ENCODE measurements around the gene EBP. TPM values are rescaled to one million over a fixed set of nuclear protein-coding genes. Genes with fewer than 3 reads are reported as not detected.

The EBP gene
- 100 to 1,000 TPM; 168 TPM for total RNA-seq

DNA sequence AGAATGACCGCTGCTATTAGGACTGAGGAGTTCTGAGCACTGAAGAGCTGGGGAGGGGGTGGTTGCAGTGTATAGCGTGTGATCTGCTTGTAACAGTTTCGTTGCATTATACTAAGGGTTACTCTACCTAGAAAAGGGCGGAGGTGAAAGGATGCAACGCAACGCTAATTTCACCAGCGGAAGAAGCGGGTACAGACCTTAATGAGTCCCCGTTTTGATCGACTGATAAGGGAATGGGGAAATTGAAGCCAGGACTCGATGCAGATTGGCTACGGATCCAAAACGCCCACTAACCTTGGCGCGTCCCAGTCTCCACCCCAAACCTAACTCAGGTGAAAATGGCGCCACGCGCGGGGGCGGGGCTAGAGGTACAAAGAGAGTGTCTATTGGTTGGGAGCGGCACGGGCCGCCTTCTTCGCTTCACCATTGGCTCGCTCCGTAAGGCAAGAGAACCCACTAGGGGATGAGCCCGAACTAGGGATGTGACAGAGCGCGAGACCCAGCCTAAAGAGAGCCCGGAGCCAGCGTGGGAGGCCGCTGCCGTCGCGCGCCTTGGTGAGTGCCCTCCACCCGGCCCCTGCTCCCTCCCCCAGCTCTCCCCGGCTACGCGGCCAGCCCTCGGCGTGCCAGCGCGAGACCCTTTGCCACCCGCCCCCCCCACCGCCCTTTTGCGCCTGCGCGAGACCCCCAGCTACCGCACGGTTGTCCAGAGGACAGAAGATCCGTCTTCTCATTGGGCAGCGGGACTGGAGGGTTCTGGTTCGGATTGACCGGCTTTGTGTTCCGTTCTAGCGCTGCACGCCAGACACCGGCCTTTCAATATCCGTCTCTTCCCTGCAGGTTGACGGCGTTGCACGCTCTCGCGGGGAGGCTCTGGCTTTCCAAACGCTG, at the start of gene EBP:
Gene EBP (plus strand): TSS at position 456 of the 891 bp plus-strand sequence. CDS start 1,964 bp downstream, outside the sequence.
- CTCF ChIA-PET, result no interaction called here
- POLR2A ChIA-PET, result interaction anchor here (0.5 to 1.6 kb wide), 7 partner anchors 9 to 741 kb away, joined by 3 to 7 read pairs (median 4); partner anchors contain the start of genes RBM3 and TBC1D25

GRCh38 chrX:48472225-48472624, 49.4 kb upstream of the EBP start:
- CTCF ChIA-PET, result no interaction called here
- POLR2A ChIA-PET, result no interaction called here

DNA sequence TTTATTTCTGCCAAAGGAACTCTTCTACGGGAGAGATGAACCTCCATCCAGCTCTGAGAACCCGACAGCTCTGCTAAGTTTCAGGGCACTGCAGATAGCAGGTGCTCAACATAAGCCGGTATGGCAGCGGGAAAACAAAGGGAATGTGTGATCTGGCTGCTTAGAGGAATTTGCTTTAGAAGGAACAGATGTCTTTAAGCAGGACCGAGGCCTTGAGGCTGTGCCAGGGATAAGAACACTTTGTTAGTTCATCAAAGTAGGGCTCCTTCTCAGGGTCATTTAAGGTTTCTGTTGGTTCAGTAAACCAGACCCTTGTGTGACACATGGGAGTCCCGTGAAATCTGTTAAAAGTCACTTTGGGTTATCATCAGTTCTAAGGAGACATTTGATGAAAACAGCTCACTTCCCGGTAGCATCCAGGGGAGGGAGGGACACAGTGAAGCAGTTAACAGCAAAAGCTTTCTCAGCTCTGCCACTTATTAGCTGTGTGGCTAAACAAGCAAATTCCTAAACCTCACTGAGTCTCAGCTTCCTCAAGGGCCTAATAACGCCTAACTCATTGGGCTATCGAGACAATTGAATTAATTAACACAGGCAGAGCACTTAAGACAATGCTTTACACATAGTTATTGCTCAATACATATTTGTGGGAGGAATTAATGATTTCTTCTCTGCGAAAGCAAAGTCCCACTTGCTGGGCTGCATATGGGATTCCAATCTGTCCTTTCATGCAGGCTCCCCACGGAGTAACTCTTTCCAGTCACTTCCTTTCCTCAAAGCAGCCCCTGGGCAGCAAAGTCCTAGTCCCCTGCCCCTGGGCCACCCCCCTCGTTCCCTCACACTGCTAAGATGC, 48.5 kb upstream of the EBP start:
- ChIA-PET CTCF (no interaction called here), POLR2A (no interaction called here)

- POLR2A ChIA-PET, result no interaction called here
These were observed 48.0 kb upstream of the EBP start for GRCh38 chrX:48473704-48473990.

GRCh38 chrX:48474127-48474526, 47.5 kb upstream of the EBP start:
- POLR2A ChIA-PET, result no interaction called here
- CTCF ChIA-PET, result no interaction called here

More at GRCh38 chrX:48473704-48473990, 48.0 kb upstream of the EBP start:
- CTCF ChIA-PET, result no interaction called here

DNA sequence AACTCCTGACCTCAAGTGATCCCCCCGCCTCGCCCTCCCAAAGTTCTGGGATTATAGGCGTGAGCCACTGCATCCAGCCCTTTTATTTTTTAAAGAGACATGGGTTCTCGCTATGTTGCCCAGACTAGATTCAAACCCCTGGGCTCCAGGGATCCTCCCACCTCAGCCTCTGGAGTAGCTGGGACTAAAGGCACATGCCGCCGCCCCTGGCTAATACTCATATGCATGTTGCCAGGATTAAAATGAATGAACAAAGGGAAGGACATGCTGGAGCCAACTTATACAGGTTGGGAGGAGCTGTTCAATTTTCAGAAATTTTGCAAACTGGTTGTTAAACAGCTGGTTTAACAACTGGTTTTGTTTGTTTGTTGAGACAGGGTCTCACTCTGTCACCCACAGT, 47.0 kb upstream of the EBP start:
- ChIA-PET CTCF (interaction anchor here (0.6 kb wide), 1 partner anchor 28 kb away, joined by 3 read pairs; no protein-coding TSS in a partner anchor), POLR2A (interaction anchor here (1.0 kb wide), 1 partner anchor 65 kb away, joined by 3 read pairs; the partner anchor contains the start of gene TBC1D25)

- CTCF ChIA-PET, result no interaction called here
- POLR2A ChIA-PET, result interaction anchor here (1.0 kb wide), 1 partner anchor 64 kb away, joined by 3 read pairs; the partner anchor contains the start of gene TBC1D25
These were observed 46.3 kb upstream of the EBP start for GRCh38 chrX:48475296-48475695.

DNA sequence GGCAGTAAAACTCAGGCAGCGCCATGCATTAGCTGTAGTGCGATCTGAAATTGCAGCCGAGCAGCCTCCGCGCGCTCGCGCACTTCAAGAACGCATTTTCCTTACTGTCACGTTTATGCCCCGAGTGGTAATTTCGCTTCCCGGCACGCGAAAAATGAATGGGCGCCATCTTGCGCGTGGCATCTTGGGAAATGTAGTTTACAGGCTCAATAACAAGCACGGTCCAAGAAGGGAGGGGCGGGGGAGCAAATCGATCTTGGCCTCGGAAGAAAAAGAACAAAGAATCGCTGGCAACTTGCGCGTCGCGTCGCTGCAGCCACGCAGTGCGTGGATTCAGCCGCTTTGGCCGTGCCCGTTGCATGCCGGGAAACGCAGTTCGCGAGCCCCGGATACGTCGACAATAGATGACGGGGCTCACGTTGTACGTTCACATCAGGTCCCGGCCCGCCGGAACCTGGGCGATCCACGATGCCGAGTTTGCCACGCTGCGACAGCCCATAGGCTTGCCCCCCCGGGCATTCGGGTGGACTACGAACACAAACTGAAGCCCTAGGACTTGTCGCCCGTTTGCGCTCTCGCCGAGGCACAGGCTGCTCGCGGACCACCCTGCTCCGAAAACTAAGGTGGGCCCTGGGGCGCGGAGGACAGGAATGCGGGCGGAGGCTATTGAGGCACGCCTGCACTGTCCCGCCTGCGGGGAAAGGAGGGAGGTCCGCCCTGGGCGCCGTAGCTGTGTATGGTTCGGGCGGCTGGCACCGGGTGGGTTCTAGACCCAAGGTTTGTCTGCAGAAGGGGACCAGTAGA, 45.6 kb upstream of the EBP start, which contains the start of gene FTSJ1:
Gene FTSJ1 (plus strand): TSS at position 426 of the 804 bp plus-strand sequence. CDS start 1,849 bp downstream, outside the sequence.
- POLR2A ChIA-PET, result no interaction called here
- CTCF ChIA-PET, result no interaction called here

- ChIA-PET CTCF (no interaction called here), POLR2A (no interaction called here)
These were observed 44.7 kb upstream of the EBP start for GRCh38 chrX:48476919-48477318.

GRCh38 chrX:48477960-48478755, 43.5 kb upstream of the EBP start:
- ChIA-PET CTCF (no interaction called here), POLR2A (no interaction called here)

- CTCF ChIA-PET, result no interaction called here
- POLR2A ChIA-PET, result no interaction called here
These were observed 42.8 kb upstream of the EBP start for GRCh38 chrX:48478806-48479205.

- ChIA-PET CTCF (no interaction called here), POLR2A (interaction anchor here (0.8 to 1.0 kb wide), 2 partner anchors 12 to 21 kb away, joined by 3 read pairs; no protein-coding TSS in a partner anchor)
These were observed 41.5 kb upstream of the EBP start for GRCh38 chrX:48480142-48480541.

- POLR2A ChIA-PET, result interaction anchor here (0.8 to 1.0 kb wide), 2 partner anchors 12 to 21 kb away, joined by 3 read pairs; no protein-coding TSS in a partner anchor
- CTCF ChIA-PET, result no interaction called here
These were observed 41.0 kb upstream of the EBP start for GRCh38 chrX:48480583-48480982.

DNA sequence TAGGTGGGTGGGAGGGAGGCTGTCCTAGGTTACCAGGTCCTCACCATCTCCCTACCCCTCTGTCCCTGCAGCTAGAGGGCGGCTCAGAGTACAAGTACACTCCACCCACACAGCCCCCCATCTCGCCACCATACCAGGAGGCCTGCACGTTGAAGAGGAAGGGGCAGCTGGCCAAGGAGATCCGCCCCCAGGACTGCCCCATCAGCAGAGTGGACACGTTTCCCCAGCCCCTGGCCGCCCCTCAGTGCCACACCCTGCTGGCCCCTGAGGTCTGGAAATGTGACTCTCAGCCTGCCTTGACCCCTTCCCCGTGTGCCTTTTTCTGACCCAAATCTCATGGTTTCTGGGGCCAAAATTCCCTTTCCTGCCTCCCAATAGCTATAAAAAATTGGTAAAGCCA, 39.1 kb upstream of the EBP start:
- POLR2A ChIA-PET, result no interaction called here
- CTCF ChIA-PET, result no interaction called here

- CTCF ChIA-PET, result no interaction called here
- POLR2A ChIA-PET, result no interaction called here
These were observed 34.2 kb upstream of the EBP start for GRCh38 chrX:48487362-48487798.

DNA sequence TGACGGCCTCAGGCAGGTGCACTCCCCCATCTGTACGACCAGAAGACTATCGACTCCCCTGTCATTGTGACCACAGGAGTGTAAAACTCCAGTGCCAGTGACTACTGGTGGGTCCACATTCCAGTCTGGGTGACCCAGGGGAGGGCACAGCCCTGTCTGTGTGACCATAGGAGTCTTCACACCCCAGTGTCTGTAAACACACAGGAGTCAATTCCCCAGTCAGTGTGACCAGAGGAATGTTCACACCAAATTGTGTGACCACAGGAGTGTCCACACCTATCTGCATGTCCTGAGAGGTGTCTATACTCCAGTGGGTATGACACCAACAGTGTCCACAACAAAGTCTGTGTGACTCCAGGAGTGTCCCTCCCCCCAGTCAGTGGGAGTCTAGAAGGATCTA, 33.6 kb upstream of the EBP start:
- POLR2A ChIA-PET, result no interaction called here

GRCh38 chrX:48489296-48489695, 32.3 kb upstream of the EBP start:
- ChIA-PET POLR2A (no interaction called here), CTCF (no interaction called here)

More for the DNA sequence above, 33.6 kb upstream of the EBP start:
- CTCF ChIA-PET, result no interaction called here

DNA sequence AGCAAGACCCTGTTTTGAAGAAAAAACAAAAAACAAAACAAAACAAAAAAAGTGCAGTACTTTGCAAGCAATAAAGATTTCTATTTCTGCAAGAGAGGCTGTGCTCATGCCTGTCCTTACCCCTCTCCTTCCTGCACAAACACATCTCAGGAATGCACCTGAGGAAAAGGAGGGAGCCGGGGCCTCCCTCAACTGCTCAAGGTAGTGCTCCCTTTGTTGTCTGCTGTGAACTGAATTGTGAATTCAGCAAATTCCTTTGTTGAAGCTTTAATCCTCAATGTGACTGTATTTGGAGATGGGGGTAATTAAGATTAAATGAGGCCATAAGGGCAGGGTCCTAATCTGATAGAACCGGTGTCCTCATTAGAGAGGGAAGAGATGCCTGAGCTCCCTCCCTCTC, 31.7 kb upstream of the EBP start:
- CTCF ChIA-PET, result no interaction called here
- POLR2A ChIA-PET, result no interaction called here

DNA sequence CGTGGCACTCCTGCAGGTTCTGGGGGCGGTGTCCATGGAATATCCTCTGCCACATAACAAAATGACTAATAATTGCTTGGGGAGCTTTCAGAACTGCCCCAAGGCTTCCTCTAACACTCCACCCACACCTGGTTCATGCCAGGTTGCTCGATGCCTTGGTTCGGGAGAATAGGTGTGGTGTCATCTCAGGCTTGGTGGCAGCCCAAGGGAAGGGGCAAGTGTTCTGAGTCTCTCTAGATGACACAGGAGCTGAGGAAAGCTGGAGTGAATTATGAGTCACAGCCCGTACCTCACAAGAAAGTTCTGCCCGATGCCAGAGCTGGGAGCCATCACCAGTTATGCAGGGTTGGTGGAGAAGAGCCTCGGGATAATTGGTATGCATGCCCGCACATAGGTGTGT, 30.9 kb upstream of the EBP start:
- ChIA-PET CTCF (no interaction called here), POLR2A (no interaction called here)
